ENCODE measurements around the gene SOX5.

The SOX5 gene

DNA sequence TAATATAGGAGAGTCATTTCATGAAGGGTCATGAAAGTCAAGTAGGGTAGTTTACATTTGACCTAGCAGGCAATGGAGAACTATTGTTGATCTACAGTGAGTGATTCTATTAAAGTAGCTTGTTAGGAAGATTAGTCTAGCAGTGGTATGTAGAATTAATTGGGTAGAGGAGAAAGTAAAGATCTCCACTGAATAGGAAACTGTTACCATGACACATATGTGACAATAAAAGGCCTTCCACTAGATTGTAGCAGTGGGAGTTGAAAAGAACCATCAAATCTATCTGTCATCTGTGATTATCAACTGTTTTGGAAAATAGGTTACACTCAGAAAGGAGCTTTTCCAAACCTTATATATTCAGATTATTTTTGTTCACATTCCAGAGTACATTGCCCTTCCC is 92.3 kb downstream of the SOX5 start:
- no peak overlapping the region for H3K4me3 ChIP-seq (replicated peaks in 1 of 2; ENCODE audit: low read depth in 2 of 2, low read length in 2 of 2)
- TF ChIP-seq CTCF (IDR thresholded peaks at IDR 0.05; ENCODE audit: low read depth, low read length): no peak
- DNase-seq (ENCODE audit: low read depth in 2 of 2): no peak

DNA sequence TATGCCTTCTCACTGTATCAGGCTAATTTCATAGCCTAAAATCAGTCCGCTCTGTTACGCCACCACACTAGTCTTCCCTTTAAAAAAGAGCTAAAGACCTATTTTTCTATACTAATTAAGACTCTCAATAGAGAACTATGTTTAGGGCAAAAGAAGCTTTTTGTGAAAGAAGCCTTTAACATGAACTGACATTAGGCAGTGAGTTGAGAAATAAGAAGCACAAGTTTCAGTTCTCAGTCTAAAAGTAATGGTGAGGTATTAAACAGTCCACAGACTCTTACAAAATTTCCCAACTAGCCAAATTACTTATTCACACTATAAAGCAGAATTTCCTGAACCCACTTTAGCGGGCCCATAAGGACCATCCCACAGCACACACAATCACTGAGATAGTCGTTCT is 93.7 kb downstream of the SOX5 start:
- TF ChIP-seq CTCF (IDR thresholded peaks at IDR 0.05; ENCODE audit: low read depth, low read length): no peak
- no peak overlapping the region for H3K4me3 ChIP-seq (replicated peaks in 1 of 2; ENCODE audit: low read depth in 2 of 2, low read length in 2 of 2)
- no peak for DNase-seq (ENCODE audit: low read depth in 2 of 2)

GRCh38 chr12:23854598-23854997 is 94.9 kb downstream of the SOX5 start:
- DNase-seq (ENCODE audit: low read depth in 2 of 2): no peak
- H3K4me3 ChIP-seq (replicated peaks in 1 of 2; ENCODE audit: low read depth in 2 of 2, low read length in 2 of 2): no peak overlapping the region
- no peak for TF ChIP-seq CTCF (IDR thresholded peaks at IDR 0.05; ENCODE audit: low read depth, low read length)

- no peak for DNase-seq (ENCODE audit: low read depth in 2 of 2)
- H3K4me3 ChIP-seq (replicated peaks in 1 of 2; ENCODE audit: low read depth in 2 of 2, low read length in 2 of 2): no peak overlapping the region
- no peak for TF ChIP-seq CTCF (IDR thresholded peaks at IDR 0.05; ENCODE audit: low read depth, low read length)
Measured at GRCh38 chr12:23853640-23854039, 95.8 kb downstream of the SOX5 start.

GRCh38 chr12:23851602-23852001 is 97.9 kb downstream of the SOX5 start:
- no peak overlapping the region for H3K4me3 ChIP-seq (replicated peaks in 1 of 2; ENCODE audit: low read depth in 2 of 2, low read length in 2 of 2)
- no peak for TF ChIP-seq CTCF (IDR thresholded peaks at IDR 0.05; ENCODE audit: low read depth, low read length)
- no peak for DNase-seq (ENCODE audit: low read depth in 2 of 2)

GRCh38 chr12:23847857-23848256 is 101.6 kb downstream of the SOX5 start:
- no peak for TF ChIP-seq CTCF (IDR thresholded peaks at IDR 0.05; ENCODE audit: low read depth, low read length)
- no peak for DNase-seq (ENCODE audit: low read depth in 2 of 2)
- no peak overlapping the region for H3K4me3 ChIP-seq (replicated peaks in 1 of 2; ENCODE audit: low read depth in 2 of 2, low read length in 2 of 2)

DNA sequence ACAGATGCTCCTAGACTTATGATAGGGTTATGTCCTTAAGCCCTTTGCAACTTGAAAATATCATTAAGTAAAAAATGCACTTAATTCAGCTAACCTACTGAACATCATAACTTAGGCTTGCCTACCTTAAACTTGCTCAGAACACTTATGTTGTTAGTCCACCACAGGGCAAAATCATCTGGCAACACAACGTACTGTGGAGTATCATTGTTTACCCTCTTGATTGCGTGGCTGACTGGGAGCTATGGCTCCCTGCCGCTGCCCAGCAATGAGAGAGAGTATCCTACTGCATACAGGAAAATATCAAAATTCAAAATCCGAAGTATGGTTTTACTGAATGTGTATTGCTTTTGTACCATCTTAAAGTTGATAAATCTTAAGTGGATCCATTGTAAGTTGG is 105.5 kb downstream of the SOX5 start:
- no peak overlapping the region for H3K4me3 ChIP-seq (replicated peaks in 1 of 2; ENCODE audit: low read depth in 2 of 2, low read length in 2 of 2)
- no peak for TF ChIP-seq CTCF (IDR thresholded peaks at IDR 0.05; ENCODE audit: low read depth, low read length)
- no peak for DNase-seq (ENCODE audit: low read depth in 2 of 2)
